GM18873 (cell line): Measurements from ENCODE around the gene PGC.
A peak's percentile ranks its signal among the peaks of the same experiment; 100 is the strongest.

Source experiments
- ATAC-seq: cut with Tn5 transposase; IDR thresholded peaks from one replicate; pipeline ENCODE4 v1.9.1; 2021; ENCODE audit warnings: mild to moderate bottlenecking, moderate library complexity, moderate number of reproducible peaks; ENCODE audit not compliant: unreplicated experiment, low FRiP score

The PGC gene

DNA sequence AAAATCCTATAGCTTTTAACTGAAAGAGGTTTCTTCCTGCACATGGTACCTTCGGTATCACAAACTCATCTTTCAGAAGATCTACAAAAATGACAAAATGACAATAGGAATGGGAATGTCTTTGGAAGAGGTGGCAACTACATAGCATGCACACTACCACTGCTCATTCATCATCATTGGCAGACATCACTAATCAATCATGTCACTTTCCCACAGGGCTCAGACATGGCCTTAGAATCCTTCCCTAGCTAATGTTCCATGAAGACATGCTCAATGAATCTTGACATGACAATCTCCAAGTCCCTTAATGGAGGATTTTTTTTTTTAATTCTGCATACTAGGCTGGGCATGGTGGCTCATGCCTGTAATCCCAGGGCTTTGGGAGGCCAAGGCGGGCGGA, 3.2 kb upstream of the PGC start:
- no peak for ATAC-seq

DNA sequence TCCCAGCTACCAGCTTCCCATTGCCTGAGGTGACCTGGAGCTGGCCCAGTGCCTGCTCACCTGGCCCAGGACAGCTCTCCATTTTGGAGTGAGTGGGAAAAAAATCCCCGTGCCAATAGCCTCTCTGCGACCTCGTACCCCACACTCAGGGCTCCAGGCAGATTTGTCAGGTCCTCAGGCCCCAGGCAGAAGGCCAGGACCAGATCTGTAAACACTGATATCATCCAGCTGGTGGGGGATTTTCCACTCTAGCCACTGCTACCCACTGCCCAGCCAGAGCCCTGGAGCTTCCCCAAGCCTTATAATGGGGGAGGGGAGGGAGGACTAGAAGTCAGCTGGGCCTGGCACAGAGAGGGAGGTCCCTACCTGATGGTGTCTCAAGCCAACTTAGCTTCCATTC, 1.3 kb upstream of the PGC start:
- no peak for ATAC-seq

DNA sequence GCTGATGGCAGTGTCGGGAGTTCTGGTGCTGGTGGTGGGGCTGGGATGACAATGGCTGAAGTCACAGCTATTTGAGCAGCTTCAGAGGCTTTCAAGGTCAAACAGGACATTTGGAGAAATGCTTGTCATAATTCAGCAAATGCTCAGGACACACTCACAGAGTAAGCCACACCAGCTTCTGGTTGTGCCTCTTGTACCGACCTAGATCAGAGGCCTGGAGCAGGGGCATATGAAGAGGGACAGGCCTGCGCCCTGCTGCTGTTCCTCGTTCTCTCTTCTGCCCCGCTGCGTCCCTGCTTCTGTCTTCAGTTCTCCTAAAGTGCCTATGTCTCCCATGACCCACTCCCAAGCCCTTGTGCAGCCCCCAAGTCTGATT, 893 bp upstream of the PGC start:
- no peak for ATAC-seq

DNA sequence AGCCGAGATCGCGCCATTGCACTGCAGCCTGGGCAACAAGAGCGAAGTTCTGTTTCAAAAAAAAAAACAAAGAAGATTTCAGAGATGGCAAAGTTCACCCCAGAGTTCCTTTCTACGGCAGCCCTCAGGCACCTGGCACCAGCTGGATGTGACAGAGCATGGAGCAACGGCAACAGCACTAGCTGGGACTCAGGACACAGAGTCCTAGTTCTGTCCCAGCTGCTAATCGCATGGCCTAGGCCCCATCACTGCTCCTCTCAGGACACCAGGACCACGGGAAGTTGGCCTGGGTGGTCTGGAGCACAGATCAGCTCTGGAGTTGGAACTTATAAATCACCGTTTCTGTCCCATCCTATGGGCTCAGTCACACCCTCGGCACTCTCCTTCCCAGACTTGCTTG, 1.1 kb downstream of the PGC start:
- ATAC-seq = no peak

DNA sequence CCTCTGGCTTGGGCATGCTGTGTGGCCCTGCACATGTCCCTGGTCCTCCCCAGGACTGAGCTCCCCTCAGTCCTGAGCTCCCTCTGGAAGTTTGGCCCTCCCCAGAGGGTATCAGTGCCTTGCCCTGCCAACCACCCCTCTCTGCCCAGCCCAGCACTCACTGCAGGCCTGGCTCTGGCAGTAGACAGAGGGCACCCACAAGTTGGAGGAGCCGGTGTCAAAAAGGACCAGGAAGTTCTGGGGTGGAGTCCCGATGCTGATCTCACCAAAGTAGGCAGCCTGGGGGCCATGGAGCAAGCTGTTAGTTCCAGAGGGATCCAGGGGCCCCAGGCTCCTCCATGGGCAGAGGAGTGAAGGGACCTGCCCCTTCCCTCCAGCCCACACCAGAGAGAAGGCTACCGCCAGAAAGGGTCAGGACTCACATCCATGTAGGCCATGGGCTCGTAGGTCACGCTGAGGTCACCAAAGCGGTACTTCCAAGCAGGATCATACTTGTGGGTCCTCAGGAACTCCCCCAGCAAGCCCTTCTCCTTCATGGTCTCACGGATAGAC, 2.9 kb downstream of the PGC start:
- ATAC-seq = no peak

DNA sequence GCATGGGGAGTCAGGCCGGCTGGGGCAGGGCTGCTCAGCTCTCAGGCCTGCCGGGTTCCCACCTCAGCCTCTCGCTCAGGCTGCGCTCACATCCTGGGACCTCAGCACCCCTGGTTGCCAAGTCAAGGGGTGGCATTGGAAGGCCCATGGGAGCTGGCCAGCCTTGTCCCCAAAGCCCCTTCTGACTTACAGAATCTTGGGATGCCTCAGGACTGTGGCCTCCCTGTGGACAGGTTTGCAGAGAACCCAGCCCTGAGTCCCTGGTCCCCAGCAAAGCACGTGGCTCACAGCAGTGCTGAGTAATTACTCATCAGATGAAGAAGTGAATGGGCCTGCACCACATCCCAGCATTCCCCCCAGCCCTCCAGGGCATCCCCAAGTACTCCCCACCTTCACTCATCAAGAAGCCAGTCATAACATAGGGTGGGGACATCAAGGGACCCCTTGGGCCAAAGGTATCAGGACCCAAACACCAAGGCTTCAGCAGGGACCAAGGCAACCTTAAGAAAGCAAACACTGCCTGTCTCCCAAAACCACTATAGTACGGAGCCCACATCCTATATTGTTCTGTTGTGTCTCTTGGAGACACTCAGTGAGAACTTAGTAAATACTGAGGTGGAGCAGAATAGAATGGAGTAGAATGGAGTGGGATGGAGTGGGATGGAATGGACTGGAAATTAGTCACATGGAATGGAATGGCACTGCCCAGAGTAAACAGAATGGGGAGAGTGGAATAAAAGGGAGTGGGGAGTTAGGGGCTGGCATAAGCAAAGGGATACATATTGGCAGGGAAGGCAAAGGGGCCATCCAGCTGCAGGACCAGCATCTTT, 3.6 kb downstream of the PGC start:
- no peak for ATAC-seq

DNA sequence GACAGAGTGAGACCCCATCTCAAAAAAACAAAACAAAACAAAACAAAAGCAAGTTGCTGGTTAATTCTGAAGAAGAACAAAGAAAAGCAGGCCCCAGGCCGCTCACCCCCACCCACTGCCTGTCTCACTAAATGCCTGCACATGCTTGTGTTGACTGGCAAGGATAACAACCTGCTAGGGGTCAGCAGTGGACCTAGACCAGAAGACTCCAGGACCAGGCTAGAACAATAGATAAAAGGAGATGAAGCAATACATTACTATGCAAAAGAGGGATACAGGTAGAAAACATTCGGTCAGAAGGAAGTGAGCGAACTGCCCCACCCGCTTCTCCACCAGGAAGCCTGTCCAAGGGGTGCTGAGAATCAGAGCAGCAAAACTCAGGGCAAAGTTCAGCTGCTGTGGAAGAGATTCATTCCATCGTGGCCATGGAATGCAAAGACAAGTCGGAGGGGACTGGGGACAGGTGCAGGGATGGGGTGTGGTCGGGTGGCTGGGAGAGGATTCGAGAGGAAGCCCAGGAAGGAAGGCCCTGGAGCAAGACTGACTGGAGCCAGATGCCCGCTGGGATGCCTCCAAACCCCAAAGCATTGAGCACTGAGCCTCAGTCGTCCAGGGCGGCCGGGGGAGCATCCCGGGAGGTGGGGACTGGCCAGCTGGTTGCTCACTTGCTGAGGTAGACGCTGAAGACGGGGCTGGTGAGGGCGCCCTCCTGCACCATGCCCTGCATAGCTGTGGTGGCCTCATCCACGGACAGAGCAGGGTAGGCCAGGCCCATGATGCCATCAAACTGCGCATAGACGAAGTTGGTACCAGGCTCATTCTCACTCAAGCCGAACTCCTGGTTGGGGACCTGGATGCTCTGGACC, 5.3 kb downstream of the PGC start:
- ATAC-seq = no peak

DNA sequence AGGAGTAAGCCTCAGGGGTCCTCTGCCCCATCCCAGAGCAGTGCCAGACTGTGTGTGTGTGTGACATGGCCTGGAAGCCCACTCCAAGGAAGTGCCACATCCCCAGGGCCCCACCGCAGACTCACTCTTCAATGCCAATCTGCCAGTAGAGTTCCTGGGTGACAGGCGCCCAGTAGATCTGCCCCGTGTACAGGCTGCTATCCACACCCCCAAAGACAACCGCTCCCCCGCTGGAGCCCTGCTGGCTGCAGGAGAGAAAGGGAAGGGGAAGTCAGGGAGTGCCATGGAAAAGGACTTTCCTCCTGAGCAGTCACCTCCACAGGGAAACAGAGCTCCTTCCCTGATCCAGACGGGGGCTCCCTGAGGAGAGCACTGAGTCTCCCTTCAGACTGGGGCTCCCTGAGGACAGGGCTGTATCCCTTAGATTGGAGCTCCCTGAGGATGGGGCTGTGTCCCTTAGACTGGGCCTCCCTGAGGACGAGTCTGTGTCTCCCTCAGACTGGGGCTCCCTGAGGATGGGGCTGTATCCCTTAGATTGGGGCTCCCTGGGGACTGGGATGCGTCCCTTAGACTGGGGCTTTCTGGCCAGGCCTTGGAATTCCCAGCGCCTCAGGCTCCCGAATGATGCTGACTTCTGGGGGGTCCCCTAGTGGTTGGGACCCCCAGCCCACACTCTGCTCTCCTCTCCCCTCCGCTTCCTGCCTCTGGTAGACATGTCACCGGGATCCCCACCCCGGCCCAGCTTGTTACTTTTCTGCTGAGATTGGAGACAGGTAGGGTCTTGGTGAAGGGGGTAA, 6.6 kb downstream of the PGC start:
- ATAC-seq = no peak

DNA sequence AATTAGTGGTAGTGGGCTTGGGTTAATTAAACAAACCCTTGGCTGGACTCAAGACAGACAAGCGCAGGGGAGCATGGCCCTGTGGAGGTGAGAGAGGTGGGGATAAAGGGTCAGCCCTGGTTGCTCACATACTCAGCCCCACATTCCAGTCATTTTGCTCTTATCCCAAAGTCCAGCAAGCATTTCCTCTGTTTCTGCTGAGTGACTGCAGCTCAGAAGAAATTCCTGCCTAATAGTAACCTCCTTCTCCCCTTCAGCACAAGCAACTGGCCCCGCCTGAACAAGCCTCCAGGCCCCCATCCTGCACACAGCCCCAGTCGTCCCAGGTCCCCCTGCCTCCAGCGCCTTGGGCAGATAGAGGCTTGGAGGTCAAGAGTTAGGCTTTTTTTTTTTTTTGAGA, 8.2 kb downstream of the PGC start:
- no peak for ATAC-seq

DNA sequence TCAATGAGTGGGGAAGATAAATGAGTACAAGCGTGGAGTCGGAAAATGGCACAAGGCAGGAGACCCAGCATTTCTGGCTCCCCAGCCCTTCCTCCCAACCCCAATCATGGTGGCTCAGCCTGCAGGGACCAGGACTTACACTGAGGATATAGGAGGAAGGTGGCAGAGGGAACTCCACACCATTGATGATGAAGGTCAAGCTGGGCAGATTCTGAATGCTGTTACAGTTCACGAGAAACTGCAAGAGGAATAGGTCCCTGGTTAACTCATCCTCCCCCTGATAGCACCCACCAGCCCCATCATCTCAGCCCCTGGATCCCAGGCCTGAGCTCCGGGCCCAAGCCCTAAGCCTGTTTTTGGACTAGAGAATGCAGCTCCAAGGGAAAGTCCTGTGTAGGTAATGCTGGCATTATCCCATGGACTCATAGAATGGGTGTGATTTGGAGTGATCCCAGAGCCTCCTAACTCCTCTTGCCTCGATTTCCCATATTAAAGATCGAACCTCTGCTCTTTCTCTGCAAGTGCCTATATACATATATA, 9.5 kb downstream of the PGC start:
- no peak for ATAC-seq

DNA sequence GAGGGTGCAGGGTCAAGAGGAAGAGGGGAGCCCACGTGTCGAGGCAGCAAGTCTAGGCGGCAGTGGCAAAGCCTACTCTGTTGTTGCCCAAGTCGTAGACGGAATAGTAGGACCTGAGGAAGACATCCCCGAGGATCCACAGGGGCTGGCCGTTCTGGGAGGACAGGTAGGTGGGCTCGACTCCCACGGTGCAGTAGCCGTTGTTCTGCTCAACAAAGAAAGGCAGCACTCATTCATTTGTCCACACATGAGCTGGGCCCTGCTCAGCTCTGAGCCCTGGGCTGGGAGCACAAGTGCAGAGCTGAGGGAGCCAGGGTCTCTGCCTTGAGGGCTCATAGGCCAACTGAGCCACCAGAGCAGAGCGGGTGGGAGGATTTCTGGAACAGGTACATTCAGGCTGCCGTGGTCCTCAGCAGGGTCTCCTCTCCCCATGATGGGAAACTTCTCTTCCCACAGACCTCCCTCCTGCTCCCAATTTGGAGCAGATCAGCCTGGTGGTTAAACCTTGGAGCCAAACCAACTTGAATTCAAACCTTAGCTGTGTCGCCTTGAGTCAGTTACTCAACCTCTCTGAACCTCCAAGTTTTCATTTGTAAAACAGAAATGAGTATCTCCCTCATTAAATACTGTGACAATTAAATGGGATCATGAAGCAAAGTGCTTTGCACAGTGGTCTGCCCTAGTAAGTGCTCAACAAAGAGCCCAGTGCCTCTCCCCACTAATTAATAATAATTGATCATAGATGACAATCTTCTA, 10.2 kb downstream of the PGC start:
- no peak for ATAC-seq

DNA sequence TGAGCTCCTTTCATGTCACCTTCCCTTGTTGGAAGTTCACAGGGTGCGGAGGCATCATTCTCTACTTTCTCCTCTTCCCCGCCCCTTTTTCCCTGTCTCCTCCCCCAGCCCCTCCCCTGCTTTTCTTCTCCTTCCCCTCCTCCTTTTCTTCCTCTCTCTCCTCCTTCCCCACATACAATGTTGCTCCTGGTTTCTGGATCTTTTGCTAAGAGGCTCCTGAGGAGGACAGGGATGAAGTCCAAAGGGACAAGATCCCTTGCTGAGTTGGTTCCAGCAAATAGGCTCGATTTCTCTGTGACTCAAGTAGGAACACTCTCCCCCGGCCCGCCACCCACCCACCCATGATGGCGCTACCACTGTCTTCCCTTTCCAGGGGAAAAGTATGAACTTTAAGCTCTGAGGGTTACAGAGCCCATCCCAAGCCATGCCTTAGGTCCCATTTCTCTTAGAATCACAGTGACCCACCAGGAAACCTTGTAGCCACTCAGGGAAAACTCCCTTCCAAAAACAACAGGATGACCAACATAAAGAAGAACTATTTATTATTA, 10.9 kb downstream of the PGC start:
- ATAC-seq = no peak

DNA sequence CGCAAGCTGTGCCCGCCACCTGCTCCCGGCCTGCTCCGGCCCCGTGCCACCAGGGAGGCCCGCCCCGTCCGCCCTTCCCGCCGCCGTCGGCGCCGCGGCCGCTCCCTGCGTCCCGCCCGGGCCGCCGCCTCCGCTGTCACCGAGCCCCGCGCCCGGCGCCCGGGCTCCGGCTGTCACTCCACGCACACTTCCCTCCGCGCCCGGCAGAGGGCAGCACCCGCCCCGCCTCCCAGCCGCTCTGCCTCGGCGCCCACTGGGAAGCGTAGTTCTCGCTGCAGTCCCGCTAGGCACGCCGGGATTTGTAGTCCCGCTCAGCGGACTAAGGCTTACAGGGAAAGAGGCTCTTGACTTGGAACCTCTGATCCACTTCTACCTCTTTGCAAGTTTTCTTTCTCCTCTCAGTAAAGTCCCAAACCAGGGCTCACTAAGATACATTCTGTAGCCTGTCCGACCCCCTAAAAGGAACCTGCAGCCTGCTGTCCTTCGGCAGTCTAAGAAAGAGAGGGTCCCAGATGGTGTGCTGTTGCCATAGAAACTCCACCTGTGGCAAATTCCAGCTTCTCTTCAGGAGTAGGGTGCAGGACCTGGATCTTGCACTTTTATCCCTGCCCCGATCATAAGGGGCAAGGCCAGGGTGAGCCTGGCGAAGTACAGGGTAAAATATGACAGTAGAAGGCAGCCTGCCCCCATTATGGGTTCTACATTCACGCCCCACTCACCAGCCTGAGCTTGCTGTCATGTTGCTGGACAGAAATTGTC, 11.6 kb downstream of the PGC start, which contains the start of gene TFEB:
TSS of gene TFEB (minus strand) at position 182 of the 759 bp plus-strand sequence. CDS start 44,395 bp downstream, outside the sequence.
- ATAC-seq = peak; percentile 43

DNA sequence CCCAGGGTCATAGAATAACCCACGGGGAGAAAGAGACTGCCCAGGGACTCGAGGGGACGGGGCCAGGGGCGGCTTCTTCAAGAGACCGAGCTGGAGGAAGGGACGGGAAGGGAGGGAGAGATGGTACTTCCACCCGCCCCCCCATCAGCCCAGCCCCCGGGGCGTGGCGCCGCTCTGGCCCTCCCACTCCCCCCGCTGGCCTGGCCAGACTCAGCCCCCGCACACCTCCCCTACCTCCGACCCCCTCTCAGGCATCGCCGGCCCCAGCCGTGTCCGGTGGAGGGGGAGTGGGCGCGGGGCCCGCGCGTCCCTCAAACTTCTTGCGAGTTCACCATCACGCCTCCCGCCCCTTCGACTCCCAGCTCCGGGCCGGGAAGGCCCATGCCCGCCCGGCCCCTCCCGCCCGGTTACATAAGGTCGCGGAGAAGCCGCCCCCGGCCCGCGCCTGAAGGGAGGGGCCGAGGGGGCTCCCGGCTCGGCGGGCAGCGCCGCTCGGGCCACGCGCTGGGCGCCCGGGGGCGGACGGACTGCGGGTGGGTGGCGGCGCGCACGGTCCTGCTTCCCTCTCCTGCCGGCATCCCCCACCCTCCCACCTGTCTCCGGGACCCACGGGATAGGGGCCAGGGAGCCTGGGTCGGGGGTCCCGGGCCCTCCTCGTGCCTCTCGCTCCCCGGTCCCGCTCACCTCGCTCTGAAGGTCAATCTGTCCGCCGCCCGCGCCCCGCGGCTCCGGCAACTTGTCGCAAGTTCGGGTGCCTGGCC, 12.4 kb downstream of the PGC start:
- ATAC-seq = peak; percentile 6

DNA sequence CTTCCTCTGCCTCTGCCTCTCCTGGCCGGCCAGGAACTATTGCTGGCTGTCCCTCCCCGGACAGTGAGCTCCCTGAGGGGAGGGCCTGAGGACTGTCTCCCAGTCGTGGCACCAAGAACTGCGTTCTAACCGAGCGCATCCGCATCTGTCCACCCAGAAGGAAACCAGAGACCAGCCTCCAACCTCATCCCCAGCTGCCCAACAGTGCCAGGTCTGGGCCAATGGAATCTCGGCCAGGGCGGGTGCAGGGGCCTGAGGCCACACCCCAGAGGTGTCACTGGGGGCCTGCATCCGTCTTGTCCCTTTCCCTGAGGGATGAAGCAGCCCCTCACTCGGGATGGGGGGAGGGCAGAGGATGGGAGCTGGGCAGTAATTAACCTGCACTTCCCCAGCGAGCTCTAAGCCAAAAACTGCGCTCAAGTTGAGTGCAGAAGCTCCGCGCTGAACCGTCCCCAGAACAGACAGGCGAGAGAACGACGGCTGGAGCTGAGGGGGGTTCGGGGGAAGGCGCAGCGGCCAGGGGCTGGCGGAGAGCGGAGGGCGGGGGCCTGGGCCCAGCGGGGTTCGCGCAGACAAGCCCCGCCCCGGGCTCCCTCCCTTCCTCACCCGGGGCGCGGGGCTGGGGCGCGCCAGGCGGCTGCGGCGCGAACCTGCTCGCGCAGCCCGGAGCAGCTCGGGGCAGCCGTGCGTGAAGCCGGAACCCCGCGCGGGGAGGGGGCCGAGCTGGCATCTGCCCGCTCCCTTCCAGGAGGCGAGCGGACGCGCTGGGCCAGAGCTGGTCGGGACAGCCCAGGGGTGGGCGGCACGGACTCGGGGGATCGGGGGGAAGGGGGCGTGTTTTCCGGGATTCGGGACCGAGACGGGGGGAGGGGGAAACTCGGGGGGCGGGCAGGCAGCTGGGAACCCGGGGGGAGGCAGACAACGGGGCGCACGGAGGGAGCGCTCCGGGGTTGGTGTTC, 13.2 kb downstream of the PGC start:
- peak; percentile 32 for ATAC-seq

DNA sequence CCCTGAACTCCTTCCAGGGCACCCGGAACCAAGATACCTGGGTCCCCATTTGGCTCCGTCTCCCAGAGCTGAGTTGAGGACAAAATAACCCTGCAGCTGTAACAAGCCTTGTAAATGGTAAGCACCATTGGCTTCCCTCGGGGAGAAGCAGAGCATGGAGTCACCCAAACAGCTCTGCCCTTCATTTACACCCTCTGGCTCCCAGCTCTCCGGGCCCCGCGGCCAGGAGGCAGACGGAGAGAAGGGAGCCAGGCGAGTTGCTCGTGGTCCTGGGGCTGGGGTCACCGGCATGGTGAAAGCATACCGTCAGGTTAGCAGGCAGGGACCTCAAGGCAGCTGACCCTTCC, 13.9 kb downstream of the PGC start:
- ATAC-seq = no peak
